Measurements from ENCODE around the gene PARP8.
"Not testable (repeated sequence)": the region's sequence is repeated elsewhere in the genome, so short reads cannot be mapped to it uniquely, and the experiment has no call there.

PARP8 gene

GRCh38 chr5:50792843-50793242 is 126.4 kb downstream of the PARP8 start:
- no peak for DNase-seq

- no peak for DNase-seq
Observed at GRCh38 chr5:50794812-50795211, 128.4 kb downstream of the PARP8 start.

- DNase-seq: no peak
Observed at GRCh38 chr5:50798002-50798401, 131.6 kb downstream of the PARP8 start.

GRCh38 chr5:50799596-50799995 is 133.2 kb downstream of the PARP8 start:
- DNase-seq: no peak

- DNase-seq: no peak
Observed at GRCh38 chr5:50800410-50800809, 134.0 kb downstream of the PARP8 start.

GRCh38 chr5:50807661-50808060 is 141.2 kb downstream of the PARP8 start:
- DNase-seq: no peak

- DNase-seq: no peak
Observed at GRCh38 chr5:50808406-50808805, 142.0 kb downstream of the PARP8 start.

- not testable (repeated sequence) for DNase-seq
Observed at GRCh38 chr5:50811746-50812145, 145.3 kb downstream of the PARP8 start.

- DNase-seq: no peak
Observed at GRCh38 chr5:50813691-50814090, 147.3 kb downstream of the PARP8 start.

GRCh38 chr5:50814556-50814955 is 148.1 kb downstream of the PARP8 start:
- DNase-seq: no peak

- no peak for DNase-seq
Observed at GRCh38 chr5:50822046-50822445, 155.6 kb downstream of the PARP8 start.

GRCh38 chr5:50822761-50823160 is 156.3 kb downstream of the PARP8 start:
- no peak for DNase-seq

GRCh38 chr5:50823568-50823967 is 157.1 kb downstream of the PARP8 start:
- no peak for DNase-seq

- DNase-seq: no peak
Observed at GRCh38 chr5:50824109-50824508, 157.7 kb downstream of the PARP8 start.

GRCh38 chr5:50827516-50828247 is 161.2 kb downstream of the PARP8 start:
- no peak for DNase-seq

GRCh38 chr5:50829023-50829422 is 162.6 kb downstream of the PARP8 start:
- DNase-seq: no peak

- no peak for DNase-seq
Observed at GRCh38 chr5:50832657-50833284, 166.3 kb downstream of the PARP8 start.

GRCh38 chr5:50836356-50836755 is 169.9 kb downstream of the PARP8 start:
- no peak for DNase-seq

GRCh38 chr5:50839472-50839871 is 173.0 kb downstream of the PARP8 start:
- no peak for DNase-seq

GRCh38 chr5:50843091-50843490 is 176.7 kb downstream of the PARP8 start:
- no peak for DNase-seq

GRCh38 chr5:50846261-50846660 is 179.8 kb downstream of the PARP8 start:
- DNase-seq: no peak

- no peak for DNase-seq
Observed at GRCh38 chr5:50849554-50849953, 183.1 kb downstream of the PARP8 start.

- no peak for DNase-seq
Observed at GRCh38 chr5:50853151-50853550, 186.7 kb downstream of the PARP8 start.

- DNase-seq: no peak
Observed at GRCh38 chr5:50854082-50854481, 187.6 kb downstream of the PARP8 start.

GRCh38 chr5:50855001-50855400 is 188.6 kb downstream of the PARP8 start:
- no peak for DNase-seq

Data from stimulated activated CD4-positive, alpha-beta T cell treated with anti-CD3 and anti-CD28 coated beads, Interleukin-4, amount 100 ng/mL, for 24 hours (primary cell).